ENCODE results near the gene IGF2. TPM values are rescaled to one million over a fixed set of nuclear protein-coding genes. Genes with fewer than 3 reads are reported as not detected.

The IGF2 gene
- total and polyA plus RNA-seq, 2 donors (not counting 3 experiments of a cell fraction or from before 2014, with no cell fraction given) = 5.7 to 21.0 TPM

DNA sequence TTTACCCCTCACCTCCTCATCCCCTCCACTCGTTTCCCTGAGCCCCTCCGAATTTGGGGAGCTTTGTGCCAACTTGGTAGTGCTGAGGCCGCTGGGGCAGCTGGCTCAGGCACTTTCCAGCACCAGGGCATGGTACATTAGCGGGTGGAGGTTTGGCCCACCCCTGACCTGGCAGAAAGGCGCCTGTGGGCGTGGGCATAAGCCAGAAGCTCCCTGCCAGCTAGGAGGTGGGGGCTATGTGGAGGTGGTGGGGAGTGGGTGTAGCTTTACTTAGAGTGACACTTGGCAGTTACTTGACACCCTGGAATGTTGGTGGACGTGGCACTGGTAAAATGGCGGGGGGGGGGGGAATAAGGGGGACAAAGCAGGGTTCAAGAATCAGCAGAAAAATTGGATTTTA is 10.3 kb upstream of the IGF2 start:
- no peaks in the 10 kb centered on the region for H4K20me1 ChIP-seq (replicated peaks; ENCODE audit: control insufficient read depth, extremely low read depth, insufficient read depth, low read length)
- no peak for TF ChIP-seq EZH2 (IDR thresholded peaks at IDR 0.05; ENCODE audit: borderline replicate concordance, low read depth, low read length, severe bottlenecking)
- TF ChIP-seq MYC (IDR thresholded peaks at IDR 0.05; ENCODE audit: low read depth, low read length) = no peak
- TF ChIP-seq, protein P1, sequence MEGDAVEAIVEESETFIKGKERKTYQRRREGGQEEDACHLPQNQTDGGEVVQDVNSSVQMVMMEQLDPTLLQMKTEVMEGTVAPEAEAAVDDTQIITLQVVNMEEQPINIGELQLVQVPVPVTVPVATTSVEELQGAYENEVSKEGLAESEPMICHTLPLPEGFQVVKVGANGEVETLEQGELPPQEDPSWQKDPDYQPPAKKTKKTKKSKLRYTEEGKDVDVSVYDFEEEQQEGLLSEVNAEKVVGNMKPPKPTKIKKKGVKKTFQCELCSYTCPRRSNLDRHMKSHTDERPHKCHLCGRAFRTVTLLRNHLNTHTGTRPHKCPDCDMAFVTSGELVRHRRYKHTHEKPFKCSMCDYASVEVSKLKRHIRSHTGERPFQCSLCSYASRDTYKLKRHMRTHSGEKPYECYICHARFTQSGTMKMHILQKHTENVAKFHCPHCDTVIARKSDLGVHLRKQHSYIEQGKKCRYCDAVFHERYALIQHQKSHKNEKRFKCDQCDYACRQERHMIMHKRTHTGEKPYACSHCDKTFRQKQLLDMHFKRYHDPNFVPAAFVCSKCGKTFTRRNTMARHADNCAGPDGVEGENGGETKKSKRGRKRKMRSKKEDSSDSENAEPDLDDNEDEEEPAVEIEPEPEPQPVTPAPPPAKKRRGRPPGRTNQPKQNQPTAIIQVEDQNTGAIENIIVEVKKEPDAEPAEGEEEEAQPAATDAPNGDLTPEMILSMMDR (IDR thresholded peaks at IDR 0.05; ENCODE audit: extremely low read depth in 1 of 2, insufficient read depth in 1 of 2, low read depth in 1 of 2, low read length in 2 of 2) = no peak
- TF ChIP-seq FOS (IDR thresholded peaks at IDR 0.05; ENCODE audit: borderline replicate concordance, insufficient read depth, low read length) = no peak
- TF ChIP-seq POLR2A (IDR thresholded peaks at IDR 0.05; ENCODE audit: low read depth, low read length) = no peak
- TF ChIP-seq JUN (IDR thresholded peaks at IDR 0.05; ENCODE audit: borderline replicate concordance, insufficient read depth, insufficient read length, low read depth) = no peak
- TF ChIP-seq MAX (IDR thresholded peaks at IDR 0.05; ENCODE audit: insufficient read depth, insufficient read length) = no peak
- no peak for TF ChIP-seq POLR2AphosphoS5 (IDR thresholded peaks at IDR 0.05; ENCODE audit: insufficient read depth, low read depth, low read length)
- TF ChIP-seq GATA2 (IDR thresholded peaks at IDR 0.05; ENCODE audit: insufficient read depth, insufficient read length, low read depth, low read length) = no peak
- H3K9me3 ChIP-seq (replicated peaks; ENCODE audit: control insufficient read depth, insufficient read depth, low read length) = no peaks in the 10 kb centered on the region
- no TSS peak for BruUV-seq (replicated peaks)
- no peak overlapping the region for H3K4me3 ChIP-seq (replicated peaks in 1 of 3; ENCODE audit: insufficient read depth in 1 of 3, low read depth in 1 of 3, low read length in 3 of 3)
- no peak overlapping the region for H3K9ac ChIP-seq (replicated peaks; ENCODE audit: extremely low read depth, insufficient read depth, low read length)
- intact Hi-C loops (cut with micrococcal nuclease) (no loop called here), dilution Hi-C loops (cut with MboI; ENCODE audit: extremely low pct_ligation_motif_present, low sequenced_read_pairs) (no loop called here)
- H3K27me3 ChIP-seq (ENCODE audit: control insufficient read depth in 2 of 2, insufficient read depth in 2 of 2, low read length in 2 of 2) = peaks cover 31 to 35% of the 10 kb centered on the region in 2 experiments
- ChIA-PET CTCF (interaction anchor here (0.8 to 12.6 kb wide), 22 partner anchors 8 to 495 kb away, joined by 3 to 868 read pairs (median 26); partner anchors contain the start of gene IGF2), POLR2A (no interaction called here)
- no peaks in the 10 kb centered on the region for H3K36me3 ChIP-seq (ENCODE audit: control insufficient read depth in 2 of 2, extremely low read depth in 1 of 2, insufficient read depth in 2 of 2, low read length in 2 of 2)
- H2AFZ ChIP-seq (ENCODE audit: low read depth, low read length) = no peak overlapping the region
- H3K9me1 ChIP-seq (replicated peaks; ENCODE audit: control insufficient read depth, extremely low read depth, insufficient read depth, low read length) = no peaks in the 10 kb centered on the region
- no peak overlapping the region for H3K4me2 ChIP-seq (ENCODE audit: insufficient read depth, low read length)
- no peak overlapping the region for H3K27ac ChIP-seq (ENCODE audit: insufficient read depth, low read depth, low read length)
- no peak for FAIRE-seq
- no peak for DNase-seq (ENCODE audit: low read depth, low spot score)
- H3K79me2 ChIP-seq (ENCODE audit: control insufficient read depth, insufficient read depth, low read length) = no peaks in the 10 kb centered on the region
- no peaks in the 10 kb centered on the region for H3K4me1 ChIP-seq (ENCODE audit: control insufficient read depth, extremely low read depth, insufficient read depth, low read length)
